Measurements from ENCODE around the gene TMEM232.
"Not testable (repeated sequence)": the region's sequence is repeated elsewhere in the genome, so short reads cannot be mapped to it uniquely, and the experiment has no call there.

Gene TMEM232

DNA sequence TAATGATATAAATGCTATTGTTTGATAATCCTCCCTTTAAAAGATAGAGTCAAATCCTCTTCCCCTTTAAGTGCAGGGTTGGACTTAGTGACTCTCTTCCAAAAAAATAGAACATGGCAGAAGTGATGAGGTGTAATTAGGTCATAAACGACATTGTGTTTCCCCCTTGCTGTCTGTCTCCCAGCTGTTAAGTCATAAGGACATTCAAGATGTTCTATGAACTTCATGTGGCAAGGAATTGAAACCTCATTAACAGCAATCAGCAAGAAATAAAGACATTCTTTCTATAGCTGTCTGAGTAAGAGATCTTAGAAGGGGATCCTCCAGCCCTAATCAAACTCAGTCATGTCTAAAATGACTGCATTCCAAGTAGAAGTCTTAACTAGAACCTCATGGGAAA, 9.1 kb upstream of the TMEM232 start:
- Histone ChIP-seq H3K9ac (ENCODE audit: low read depth, low read length) (no peak overlapping the region), H3K36me3 (ENCODE audit: insufficient read depth, low read length) (no peaks in the 10 kb centered on the region), H3K9me3 (ENCODE audit: control insufficient read depth, insufficient read depth, low read length) (no peaks in the 10 kb centered on the region; the same call in 1 of the 2 replicates), H3K4me1 (ENCODE audit: insufficient read depth, low read length) (no peaks in the 10 kb centered on the region)

DNA sequence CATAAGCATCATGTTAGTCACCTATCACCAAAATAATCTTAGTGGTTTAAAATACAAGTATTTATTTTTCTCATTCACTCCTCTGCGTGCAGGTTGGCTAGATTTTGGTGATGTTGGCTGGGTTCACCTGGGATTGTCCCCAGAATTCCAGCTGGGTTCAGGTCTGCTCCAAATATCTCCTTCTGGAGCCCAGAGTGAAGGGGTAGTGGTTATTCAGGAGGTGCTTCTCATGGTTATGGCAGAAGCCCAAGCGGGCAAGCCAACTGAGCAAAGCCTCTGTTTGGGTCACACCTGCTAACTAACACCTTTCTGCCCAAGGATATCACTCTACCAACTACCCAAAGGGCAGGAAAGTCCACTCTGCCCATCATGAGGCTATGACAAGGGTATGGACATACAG, 7.6 kb upstream of the TMEM232 start:
- Histone ChIP-seq H3K9me3 (ENCODE audit: control insufficient read depth, insufficient read depth, low read length) (no peaks in the 10 kb centered on the region; the same call in 1 of the 2 replicates), H3K4me1 (ENCODE audit: insufficient read depth, low read length) (no peaks in the 10 kb centered on the region), H3K36me3 (ENCODE audit: insufficient read depth, low read length) (no peaks in the 10 kb centered on the region), H3K9ac (ENCODE audit: low read depth, low read length) (no peak overlapping the region)

DNA sequence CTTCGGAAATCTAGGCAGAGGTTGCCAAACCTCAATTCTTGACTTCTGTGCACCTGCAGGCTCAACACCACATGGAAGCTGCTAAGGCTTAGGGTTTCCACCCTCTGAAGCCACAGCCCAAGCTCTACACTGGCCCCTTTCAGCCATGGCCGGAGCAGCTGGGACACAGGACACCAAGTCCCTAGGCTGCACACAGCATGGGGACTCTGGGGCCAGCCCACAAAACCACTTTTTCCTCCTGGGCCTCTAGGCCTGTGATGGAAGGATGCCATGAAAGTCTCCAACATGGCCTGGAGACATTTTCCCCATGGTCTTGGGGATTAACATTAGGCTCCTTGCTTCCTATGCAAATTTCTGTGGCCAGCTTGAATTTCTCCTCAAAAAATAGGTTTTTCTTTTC, 5.0 kb upstream of the TMEM232 start:
- not testable (repeated sequence) for H3K36me3 ChIP-seq (ENCODE audit: insufficient read depth, low read length); H3K9me3 ChIP-seq (ENCODE audit: control insufficient read depth, insufficient read depth, low read length); H3K9ac ChIP-seq (ENCODE audit: low read depth, low read length); H3K4me1 ChIP-seq (ENCODE audit: insufficient read depth, low read length)

DNA sequence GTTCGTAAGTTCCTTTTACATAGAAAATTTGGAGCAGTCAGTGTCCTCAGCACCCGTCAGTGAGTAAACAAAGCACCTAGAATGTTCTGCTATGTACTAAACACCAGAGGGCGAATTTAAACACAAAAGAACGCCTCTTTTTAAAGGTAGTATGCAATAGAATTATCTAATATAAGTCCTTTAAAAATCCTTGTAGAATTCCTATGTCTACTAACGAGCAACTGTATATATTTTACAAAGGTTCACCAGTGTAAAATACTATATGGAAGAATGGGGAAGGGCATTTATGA, 499 bp upstream of the TMEM232 start:
- Histone ChIP-seq H3K4me1 (ENCODE audit: insufficient read depth, low read length) (no peaks in the 10 kb centered on the region), H3K36me3 (ENCODE audit: insufficient read depth, low read length) (no peaks in the 10 kb centered on the region), H3K9ac (ENCODE audit: low read depth, low read length) (peak overlapping the region; percentile 66), H3K9me3 (ENCODE audit: control insufficient read depth, insufficient read depth, low read length) (no peaks in the 10 kb centered on the region; the same call in 1 of the 2 replicates)

DNA sequence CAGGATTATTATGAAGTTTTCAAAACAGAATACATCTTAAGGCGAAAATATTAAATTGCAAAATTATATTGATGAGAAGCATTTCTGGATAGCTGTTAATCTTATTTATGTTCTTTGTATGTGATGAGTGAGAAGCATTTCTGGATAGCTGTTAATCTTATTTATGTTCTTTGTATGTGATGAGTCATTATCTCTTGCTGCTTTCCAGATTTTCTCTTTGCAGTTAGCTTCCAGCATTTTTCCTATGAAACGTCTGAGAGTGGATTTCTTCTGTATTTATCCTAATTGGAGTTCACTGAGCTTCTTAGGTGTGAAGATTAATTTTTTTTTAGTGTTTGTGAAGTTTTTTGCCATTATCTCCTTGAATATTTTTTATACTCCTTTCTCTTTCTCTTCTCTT, 8.2 kb downstream of the TMEM232 start:
- Histone ChIP-seq H3K9ac (ENCODE audit: low read depth, low read length) (no peak overlapping the region), H3K9me3 (ENCODE audit: control insufficient read depth, insufficient read depth, low read length) (no peaks in the 10 kb centered on the region), H3K36me3 (ENCODE audit: insufficient read depth, low read length) (no peaks in the 10 kb centered on the region), H3K4me1 (ENCODE audit: insufficient read depth, low read length) (no peaks in the 10 kb centered on the region)

DNA sequence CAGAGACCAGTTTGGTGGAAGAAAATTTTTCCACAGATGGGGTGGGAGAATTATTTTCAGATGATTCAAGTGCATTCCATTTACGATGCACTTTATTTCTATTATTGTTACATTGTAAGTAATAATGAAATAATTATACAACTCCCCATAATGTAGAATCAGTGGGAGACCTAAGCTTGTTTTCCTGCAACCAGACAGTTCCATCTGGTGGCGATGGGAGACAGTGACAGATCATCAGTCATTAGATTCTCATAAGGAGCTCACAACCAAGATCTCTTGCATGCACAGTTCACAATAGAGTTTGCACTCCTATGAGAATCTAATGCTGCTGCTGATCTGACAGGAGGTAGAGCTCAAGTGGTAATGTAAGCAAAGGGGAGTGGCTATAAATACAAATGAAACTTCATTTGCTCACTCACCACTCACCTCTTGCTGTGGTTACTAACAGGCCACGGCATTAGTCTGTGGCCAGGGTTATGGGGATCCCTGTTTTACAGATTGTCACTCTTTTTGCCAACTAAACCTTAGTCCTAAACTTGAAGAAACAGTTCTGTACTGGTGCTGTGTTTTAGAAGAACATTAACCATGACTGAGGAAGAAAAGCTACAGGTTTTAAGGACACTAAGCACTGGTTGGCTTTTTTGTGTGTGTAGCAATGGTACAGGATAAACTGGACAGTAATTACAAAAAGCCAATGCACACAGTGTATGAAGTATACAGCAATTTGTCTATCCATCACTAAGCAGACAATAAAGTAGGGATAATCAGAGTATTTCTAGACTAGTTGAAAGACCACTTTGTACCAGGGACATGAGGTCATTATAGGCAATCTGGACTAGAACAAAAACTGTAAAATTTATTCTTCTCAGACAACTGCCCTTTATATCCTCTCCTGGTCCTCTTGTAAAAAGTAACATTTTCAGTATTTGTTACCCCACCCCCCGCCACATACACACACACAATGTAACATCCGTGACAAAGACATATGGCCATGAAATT, 9.9 kb downstream of the TMEM232 start:
- Histone ChIP-seq H3K9ac (ENCODE audit: low read depth, low read length) (no peak overlapping the region), H3K9me3 (ENCODE audit: control insufficient read depth, insufficient read depth, low read length) (no peaks in the 10 kb centered on the region; the same call in 1 of the 2 replicates), H3K4me1 (ENCODE audit: insufficient read depth, low read length) (no peaks in the 10 kb centered on the region), H3K36me3 (ENCODE audit: insufficient read depth, low read length) (no peaks in the 10 kb centered on the region)

DNA sequence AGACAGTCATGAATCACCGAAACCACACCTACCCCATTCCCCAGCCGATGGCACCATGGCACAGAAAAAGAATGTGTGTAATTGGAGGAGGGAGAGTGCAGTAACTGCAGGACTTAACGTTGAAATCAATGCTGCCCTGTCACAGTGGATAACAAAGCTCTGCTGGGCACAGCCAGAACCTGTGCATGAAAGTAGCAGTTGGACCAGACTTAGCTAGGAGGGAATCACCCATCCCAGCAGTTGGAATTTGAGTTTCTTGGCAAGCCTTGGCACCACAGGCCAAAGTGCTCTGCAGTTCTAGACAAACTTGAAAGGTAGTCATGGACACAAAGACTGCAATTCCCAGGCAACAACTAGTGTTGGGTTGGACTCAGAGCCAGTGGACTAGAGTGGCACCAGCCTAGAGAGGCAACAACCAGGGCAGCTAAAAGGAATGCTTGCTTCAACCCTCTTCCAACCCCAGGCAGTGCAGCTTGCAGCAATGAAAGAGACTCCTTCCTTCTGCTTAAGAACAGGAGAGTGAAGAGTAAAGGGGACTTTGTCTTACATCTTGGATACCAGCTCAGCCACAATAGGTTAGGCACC, 19.1 kb downstream of the TMEM232 start:
- H3K9ac ChIP-seq (ENCODE audit: low read depth, low read length) = no peak overlapping the region
- H3K9me3 ChIP-seq (ENCODE audit: control insufficient read depth, insufficient read depth, low read length) = no peaks in the 10 kb centered on the region
- no peaks in the 10 kb centered on the region for H3K4me1 ChIP-seq (ENCODE audit: insufficient read depth, low read length)
- no peaks in the 10 kb centered on the region for H3K36me3 ChIP-seq (ENCODE audit: insufficient read depth, low read length)

DNA sequence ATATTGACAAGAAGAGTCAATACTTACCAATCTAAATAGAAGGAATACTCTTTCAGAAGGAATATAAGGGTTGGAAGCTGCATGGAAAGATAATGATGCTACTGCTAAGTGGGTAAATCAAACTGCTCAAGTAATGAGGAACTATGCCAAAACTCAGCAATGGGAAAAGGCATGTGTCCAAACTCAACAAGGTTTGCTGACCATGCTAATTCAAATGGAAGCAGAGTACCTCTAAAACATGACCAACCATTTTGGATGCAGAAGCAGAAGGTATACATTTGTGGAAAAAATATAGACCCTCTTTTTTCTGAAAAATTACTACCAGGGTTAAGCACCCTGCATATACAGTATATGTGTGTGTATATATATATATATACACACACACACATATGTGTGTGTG, 21.1 kb downstream of the TMEM232 start:
- Histone ChIP-seq H3K36me3 (ENCODE audit: insufficient read depth, low read length) (no peaks in the 10 kb centered on the region), H3K4me1 (ENCODE audit: insufficient read depth, low read length) (no peaks in the 10 kb centered on the region), H3K9me3 (ENCODE audit: control insufficient read depth, insufficient read depth, low read length) (no peaks in the 10 kb centered on the region)

DNA sequence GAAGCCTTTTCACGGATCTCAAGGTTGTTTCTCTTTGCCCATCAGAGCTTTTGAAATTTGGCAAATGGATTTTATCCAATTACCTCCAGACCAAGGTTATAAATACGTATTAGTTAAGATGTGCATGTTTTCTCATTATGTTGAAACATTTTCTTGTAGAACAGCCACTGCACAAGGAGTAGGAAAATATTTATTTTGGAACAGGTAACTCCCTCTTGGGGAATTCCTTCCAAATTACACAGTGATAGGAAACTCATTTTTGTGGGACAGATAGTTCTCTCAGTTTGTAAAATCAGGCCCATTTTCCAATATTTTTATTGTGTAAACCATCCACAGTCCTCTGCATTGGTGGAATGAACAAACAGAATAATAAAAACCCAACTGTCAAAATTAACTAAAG, 23.0 kb downstream of the TMEM232 start:
- Histone ChIP-seq H3K9me3 (ENCODE audit: control insufficient read depth, insufficient read depth, low read length) (no peaks in the 10 kb centered on the region), H3K36me3 (ENCODE audit: insufficient read depth, low read length) (no peaks in the 10 kb centered on the region), H3K4me1 (ENCODE audit: insufficient read depth, low read length) (no peaks in the 10 kb centered on the region), H3K9ac (ENCODE audit: low read depth, low read length) (no peak overlapping the region)

More for the DNA sequence above, 21.1 kb downstream of the TMEM232 start:
- no peak overlapping the region for H3K9ac ChIP-seq (ENCODE audit: low read depth, low read length)

DNA sequence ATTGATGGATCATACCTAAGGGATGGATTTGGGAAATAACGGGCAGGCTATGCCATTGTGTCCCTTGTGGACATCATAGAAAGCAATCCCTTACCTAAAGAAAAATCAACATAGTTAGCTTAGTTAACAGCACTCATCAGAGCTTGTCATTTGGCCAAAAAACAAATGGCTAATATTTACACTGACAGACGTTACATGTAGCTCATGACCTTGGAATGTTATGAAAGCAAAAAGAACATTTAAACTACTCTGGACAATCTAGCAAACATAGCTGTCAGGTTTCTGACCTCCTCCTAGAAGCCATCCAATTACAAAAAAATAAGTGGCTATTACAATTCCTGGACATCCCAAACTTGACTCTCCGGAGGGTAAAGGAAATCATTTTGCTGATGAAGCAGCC, 23.8 kb downstream of the TMEM232 start:
- no peaks in the 10 kb centered on the region for H3K36me3 ChIP-seq (ENCODE audit: insufficient read depth, low read length)
- H3K4me1 ChIP-seq (ENCODE audit: insufficient read depth, low read length) = no peaks in the 10 kb centered on the region
- H3K9ac ChIP-seq (ENCODE audit: low read depth, low read length) = no peak overlapping the region
- H3K9me3 ChIP-seq (ENCODE audit: control insufficient read depth, insufficient read depth, low read length) = no peaks in the 10 kb centered on the region

DNA sequence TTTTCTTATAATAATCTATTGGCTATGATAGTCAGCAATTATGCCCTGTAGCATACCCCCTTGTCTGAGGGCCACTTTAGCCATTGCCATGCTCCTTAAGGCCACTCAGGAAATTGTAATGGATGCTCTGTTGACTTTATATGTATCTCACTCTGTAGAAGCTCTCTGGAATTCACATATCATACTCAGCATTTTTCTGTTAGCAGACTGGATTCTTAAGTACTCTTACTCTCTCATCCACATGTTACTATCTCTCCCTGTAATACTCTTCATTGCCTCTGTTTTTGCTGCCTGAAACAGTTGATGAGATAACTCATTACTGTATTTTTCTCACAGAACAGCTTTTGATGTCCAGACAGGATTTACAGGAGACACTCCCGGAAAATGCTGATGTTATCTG, 24.2 kb downstream of the TMEM232 start:
- H3K4me1 ChIP-seq (ENCODE audit: insufficient read depth, low read length) = no peaks in the 10 kb centered on the region
- H3K9ac ChIP-seq (ENCODE audit: low read depth, low read length) = no peak overlapping the region
- no peaks in the 10 kb centered on the region for H3K36me3 ChIP-seq (ENCODE audit: insufficient read depth, low read length)
- no peaks in the 10 kb centered on the region for H3K9me3 ChIP-seq (ENCODE audit: control insufficient read depth, insufficient read depth, low read length)

DNA sequence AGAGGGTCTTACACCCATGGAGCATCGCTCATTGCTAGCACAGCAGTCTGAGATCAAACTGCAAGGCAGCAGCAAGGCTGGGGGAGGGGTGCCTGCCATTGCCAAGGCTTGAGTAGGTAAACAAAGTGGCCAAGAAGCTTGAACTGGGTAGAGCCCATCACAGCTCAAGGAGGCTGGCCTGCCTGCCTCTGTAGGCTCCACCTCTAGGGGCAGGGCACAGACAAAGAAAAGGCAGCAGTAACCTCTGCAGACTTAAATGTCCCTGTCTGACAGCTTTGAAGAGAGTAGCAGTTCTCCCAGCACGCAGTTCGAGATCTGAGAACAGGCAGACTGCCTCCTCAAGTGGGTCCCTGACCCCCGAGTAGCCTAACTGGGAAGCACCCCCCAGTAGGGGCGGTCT, 33.8 kb downstream of the TMEM232 start:
- H3K9ac ChIP-seq (ENCODE audit: low read depth, low read length); H3K9me3 ChIP-seq (ENCODE audit: control insufficient read depth, insufficient read depth, low read length); H3K36me3 ChIP-seq (ENCODE audit: insufficient read depth, low read length); H3K4me1 ChIP-seq (ENCODE audit: insufficient read depth, low read length): not testable (repeated sequence)

DNA sequence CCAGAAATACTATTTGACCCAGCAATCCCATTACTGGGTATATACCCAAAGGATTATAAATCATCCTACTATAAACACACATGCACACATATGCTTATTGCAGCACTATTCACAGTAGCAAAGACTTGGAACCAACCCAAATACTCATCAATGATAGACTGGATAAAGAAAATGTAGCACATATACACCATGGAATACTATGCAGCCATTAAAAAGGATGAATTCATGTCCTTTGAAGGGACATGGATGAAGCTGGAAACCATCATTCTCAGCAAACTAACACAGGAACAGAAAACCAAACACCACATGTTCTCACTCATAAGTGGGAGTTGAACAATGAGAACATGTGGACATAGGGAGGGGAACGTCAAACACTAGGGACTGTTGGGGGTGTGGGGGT, 35.9 kb downstream of the TMEM232 start:
- not testable (repeated sequence) for H3K36me3 ChIP-seq (ENCODE audit: insufficient read depth, low read length); H3K9me3 ChIP-seq (ENCODE audit: control insufficient read depth, insufficient read depth, low read length); H3K4me1 ChIP-seq (ENCODE audit: insufficient read depth, low read length); H3K9ac ChIP-seq (ENCODE audit: low read depth, low read length)

DNA sequence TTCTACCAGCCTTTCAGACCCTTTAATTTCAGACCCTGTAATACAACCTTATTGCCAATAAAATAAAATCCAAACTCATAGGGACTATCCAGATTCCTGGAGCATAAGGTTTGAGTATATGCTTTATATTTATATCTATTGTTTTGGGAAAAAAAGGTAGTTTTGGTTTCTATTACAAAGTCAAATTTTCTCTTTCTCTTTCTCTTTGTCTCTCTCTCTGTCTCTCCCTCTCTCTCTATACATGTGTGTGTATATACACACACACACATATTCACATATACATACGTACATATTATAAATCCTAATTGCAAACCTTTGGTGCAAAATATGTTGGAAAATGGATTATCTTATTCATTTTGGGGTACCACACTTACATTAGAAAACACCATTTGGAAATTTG, 39.0 kb downstream of the TMEM232 start:
- H3K4me1 ChIP-seq (ENCODE audit: insufficient read depth, low read length) = peaks cover 4% of the 10 kb centered on the region; the same call in 1 of the 2 replicates
- H3K9ac ChIP-seq (ENCODE audit: low read depth, low read length) = no peak overlapping the region
- no peaks in the 10 kb centered on the region for H3K36me3 ChIP-seq (ENCODE audit: insufficient read depth, low read length)
- H3K9me3 ChIP-seq (ENCODE audit: control insufficient read depth, insufficient read depth, low read length) = no peaks in the 10 kb centered on the region

DNA sequence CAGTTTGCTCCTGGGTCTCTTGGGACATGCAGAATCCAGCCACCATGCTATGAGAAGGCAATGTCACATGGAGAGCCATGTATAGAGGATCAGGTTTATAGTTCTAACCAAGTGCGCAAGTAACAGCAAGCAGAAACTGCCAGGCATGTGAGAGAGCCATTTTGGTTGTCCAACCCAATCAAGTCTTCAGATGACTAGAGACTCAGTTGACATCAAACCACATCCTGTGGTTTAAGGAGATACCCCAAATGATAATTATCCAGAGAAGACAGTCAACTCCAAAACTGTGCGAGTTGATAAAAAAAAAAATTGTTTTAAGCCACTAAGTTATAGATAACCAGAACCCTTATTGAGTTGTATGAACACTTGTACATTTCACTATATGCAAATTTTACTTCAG, 40.2 kb downstream of the TMEM232 start:
- Histone ChIP-seq H3K9me3 (ENCODE audit: control insufficient read depth, insufficient read depth, low read length) (no peaks in the 10 kb centered on the region), H3K4me1 (ENCODE audit: insufficient read depth, low read length) (no peaks in the 10 kb centered on the region), H3K36me3 (ENCODE audit: insufficient read depth, low read length) (no peaks in the 10 kb centered on the region), H3K9ac (ENCODE audit: low read depth, low read length) (no peak overlapping the region)
